Immature natural killer cell (primary cell): Measurements from ENCODE around the gene PSG1. TPM values are rescaled to one million over a fixed set of nuclear protein-coding genes. Genes with fewer than 3 reads are reported as not detected.
"Not testable (repeated sequence)": the region's sequence is repeated elsewhere in the genome, so short reads cannot be mapped to it uniquely, and the experiment has no call there.

ENCODE experiments used
- DNase-seq, 3 donors: peaks; one replicate each; pipeline ENCODE4 v3.0.0; 2022; ENCODE audit warnings: mixed read lengths in 1 of 3
- H3K27ac Mint-ChIP-seq, 6 donors: one replicate each; pipeline ENCODE4 v1.8.0; 2020; ENCODE audit warnings: mixed read lengths in 6 of 6, mild to moderate bottlenecking in 5 of 6, inconsistent platforms in 4 of 6, moderate library complexity in 3 of 6
- H3K27me3 Mint-ChIP-seq, 3 donors: one replicate each; pipeline ENCODE4 v1.8.0; 2020 to 2021; ENCODE audit warnings: low read depth in 3 of 3, mild to moderate bottlenecking in 3 of 3, mixed read lengths in 3 of 3, moderate library complexity in 3 of 3, inconsistent platforms in 1 of 3
- H3K36me3 Mint-ChIP-seq, 3 donors: one replicate each; pipeline ENCODE4 v1.8.0; 2020; ENCODE audit warnings: mixed read lengths in 3 of 3, inconsistent platforms in 2 of 3, mild to moderate bottlenecking in 2 of 3
- H3K4me1 Mint-ChIP-seq, 2 donors: one replicate each; pipeline ENCODE4 v1.8.0; 2020; ENCODE audit warnings: inconsistent platforms in 2 of 2, mild to moderate bottlenecking in 2 of 2, mixed read lengths in 2 of 2, moderate library complexity in 1 of 2
- H3K4me3 Mint-ChIP-seq, 5 donors: one replicate each; pipeline ENCODE4 v1.8.0; 2020; ENCODE audit warnings: mild to moderate bottlenecking in 5 of 5, mixed read lengths in 5 of 5, inconsistent platforms in 3 of 5, moderate library complexity in 3 of 5
- H3K9me3 Mint-ChIP-seq, 6 donors: one replicate each; pipeline ENCODE4 v1.8.0; 2020; ENCODE audit warnings: mild to moderate bottlenecking in 6 of 6, mixed read lengths in 6 of 6, inconsistent platforms in 4 of 6, moderate library complexity in 3 of 6
- polyA plus RNA-seq, 3 donors: library from polyadenylated mRNA; unstranded; fragments of 300-500 nt; fragmentation: Illumina TruSeq; gene quantifications; one replicate each; pipeline ENCODE4 v1.2.3, GENCODE V29; 2021

Gene PSG1
- polyA plus RNA-seq, 3 donors from 2014 or later = not detected

DNA sequence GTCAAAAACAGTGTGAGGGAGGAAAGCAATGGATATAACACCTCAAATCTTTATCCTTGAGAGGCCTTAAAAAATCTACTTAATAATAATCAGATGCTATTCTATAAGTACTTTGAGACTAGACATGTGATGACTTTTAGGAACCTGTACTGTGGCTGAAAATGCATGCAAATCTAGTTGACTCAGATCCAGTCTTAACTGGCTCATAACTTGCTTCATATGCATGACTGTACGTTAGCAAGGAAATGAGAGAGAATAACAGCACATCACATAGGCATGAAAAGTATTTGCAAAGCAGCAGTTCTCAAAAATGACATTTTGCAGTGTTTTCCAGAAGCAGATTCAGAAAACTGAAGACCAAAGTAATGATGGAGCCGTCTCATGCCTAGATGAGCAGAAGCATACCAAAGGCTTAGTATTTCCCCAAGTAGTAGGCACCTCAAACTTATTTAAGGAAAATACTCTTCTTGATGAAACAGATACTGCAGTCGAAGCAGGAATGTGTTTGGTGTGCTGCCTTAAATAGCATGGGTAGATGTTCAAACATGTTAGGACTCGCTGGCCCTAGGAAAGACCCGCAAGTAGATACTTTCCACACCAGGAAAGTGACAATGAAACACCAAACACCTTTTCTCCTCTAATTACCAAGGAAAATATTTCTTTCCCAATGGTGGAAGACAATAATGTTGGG, 59.4 kb downstream of the PSG1 start:
- H3K27ac Mint-ChIP-seq, H3K4me3 Mint-ChIP-seq, H3K4me1 Mint-ChIP-seq, DNase-seq, H3K9me3 Mint-ChIP-seq, H3K36me3 Mint-ChIP-seq, H3K27me3 Mint-ChIP-seq: not testable (repeated sequence)

DNA sequence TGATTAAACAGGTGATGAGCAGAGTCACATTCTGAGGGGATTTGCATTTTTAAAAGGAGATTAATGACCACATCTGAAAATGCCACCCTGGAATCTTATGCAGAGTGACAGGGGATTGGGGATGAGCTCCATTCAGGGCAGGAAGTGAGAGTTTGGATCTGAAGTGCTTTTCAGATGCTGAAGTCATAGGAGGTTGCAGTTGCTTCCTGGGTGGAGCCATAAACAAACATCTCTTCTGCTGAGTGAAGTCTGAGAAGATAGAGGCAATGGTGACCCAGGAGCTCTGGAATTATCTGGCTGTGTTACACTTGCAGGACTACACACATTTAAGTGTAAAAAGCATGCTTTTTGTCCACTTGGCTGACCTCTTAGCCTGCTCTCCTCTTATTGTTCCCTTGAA, 62.6 kb downstream of the PSG1 start:
- peaks cover 4 to 8% (median 4%) of the 10 kb centered on the region in 3 donors for H3K27me3 Mint-ChIP-seq
- H3K9me3 Mint-ChIP-seq = no peaks in the 10 kb centered on the region
- no peak overlapping the region for H3K4me3 Mint-ChIP-seq

More for the DNA sequence above, 62.6 kb downstream of the PSG1 start:
- Mint-ChIP-seq H3K27ac (no peak overlapping the region), H3K4me1 (no peaks in the 10 kb centered on the region), H3K36me3 (peaks cover 0 to 3% (median 0%) of the 10 kb centered on the region in 3 donors)
- no peak for DNase-seq

Other genes with a start within 250 kb of the PSG1 start
- not detected for gene PSG3, start 139.2 kb downstream of the PSG1 start, polyA plus RNA-seq
- not detected for gene PSG8, start 114.0 kb downstream of the PSG1 start, polyA plus RNA-seq
- not detected for gene PSG6, start 38.2 kb upstream of the PSG1 start, polyA plus RNA-seq
- gene PSG7, start 57.5 kb upstream of the PSG1 start, polyA plus RNA-seq = not detected
- not detected for gene PSG11, start 146.8 kb upstream of the PSG1 start, polyA plus RNA-seq
- gene PSG2, start 203.0 kb upstream of the PSG1 start, polyA plus RNA-seq = not detected